ENCODE data around the gene KIR3DL3. TPM values are rescaled to one million over a fixed set of nuclear protein-coding genes. Genes with fewer than 3 reads are reported as not detected.
"Not testable (repeated sequence)": the region's sequence is repeated elsewhere in the genome, so short reads cannot be mapped to it uniquely, and the experiment has no call there.

The KIR3DL3 gene
- total and polyA plus RNA-seq, 9 donors: not detected

GRCh38 chr19:54739587-54740497 is 15.6 kb downstream of the KIR3DL3 start:
- no peak overlapping the region for H3K27ac ChIP-seq
- no peak overlapping the region for H3K4me3 ChIP-seq
- WGBS, 3 donors: 72 to 79% (median 74%) methylated on average over 13 of the region's 13 CpGs
- H3K4me1 ChIP-seq (ENCODE audit: insufficient read depth): no peaks in the 10 kb centered on the region
- no peak for DNase-seq
- H3K36me3 ChIP-seq: no peaks in the 10 kb centered on the region
- H3K27me3 ChIP-seq: no peaks in the 10 kb centered on the region
- H3K9me3 ChIP-seq: no peaks in the 10 kb centered on the region
- TF ChIP-seq CTCF (IDR thresholded peaks at IDR 0.05) (no peak), POLR2A (IDR thresholded peaks at IDR 0.05) (no peak), EP300 (IDR thresholded peaks at IDR 0.05) (no peak)
- intact Hi-C loops (cut with DNase I): loop anchor here in 1 of 4 donors (5.0 kb wide), 1 partner anchor 107 kb away; no protein-coding TSS in a partner anchor

DNA sequence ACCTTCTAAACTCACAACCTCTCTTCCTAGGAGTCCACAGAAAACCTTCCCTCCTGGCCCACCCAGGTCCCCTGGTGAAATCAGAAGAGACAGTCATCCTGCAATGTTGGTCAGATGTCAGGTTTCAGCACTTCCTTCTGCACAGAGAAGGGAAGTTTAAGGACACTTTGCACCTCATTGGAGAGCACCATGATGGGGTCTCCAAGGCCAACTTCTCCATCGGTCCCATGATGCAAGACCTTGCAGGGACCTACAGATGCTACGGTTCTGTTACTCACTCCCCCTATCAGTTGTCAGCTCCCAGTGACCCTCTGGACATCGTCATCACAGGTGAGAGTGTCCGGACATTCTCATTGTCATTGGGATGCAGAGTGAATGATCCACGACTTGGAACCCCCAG is 17.7 kb downstream of the KIR3DL3 start:
- H3K27me3 ChIP-seq; intact Hi-C loops (cut with DNase I); H3K27ac ChIP-seq; H3K4me3 ChIP-seq; DNase-seq; H3K9me3 ChIP-seq; H3K4me1 ChIP-seq (ENCODE audit: insufficient read depth); H3K36me3 ChIP-seq: not testable (repeated sequence)
- WGBS, 3 donors: 57 to 62% (median 57%) methylated on average over 5 of the region's 5 CpGs

DNA sequence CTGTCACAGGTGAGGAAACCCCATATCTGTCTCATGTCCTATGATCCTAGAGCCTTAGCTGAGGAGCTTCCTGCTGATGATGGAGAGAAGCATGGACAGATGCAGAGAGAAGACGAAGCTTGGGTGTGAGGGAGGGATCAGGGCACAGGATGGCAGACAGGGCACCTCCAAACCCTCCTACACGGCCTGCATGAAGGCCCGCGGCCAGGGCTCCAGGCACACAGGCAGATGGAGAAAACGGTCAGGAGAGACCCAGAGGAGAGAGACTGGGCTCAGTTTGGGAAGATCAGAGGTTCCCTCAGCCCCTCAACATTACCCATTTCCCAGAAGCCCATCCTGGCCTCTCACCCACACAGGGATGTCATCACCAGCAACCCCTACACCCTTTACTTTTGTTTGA is 19.8 kb downstream of the KIR3DL3 start:
- H3K9me3 ChIP-seq; intact Hi-C loops (cut with DNase I); H3K36me3 ChIP-seq; H3K27me3 ChIP-seq; H3K4me3 ChIP-seq; H3K27ac ChIP-seq; H3K4me1 ChIP-seq (ENCODE audit: insufficient read depth); DNase-seq: not testable (repeated sequence)
- WGBS, 3 donors: 66 to 69% (median 66%) methylated on average over 5 of the region's 5 CpGs

DNA sequence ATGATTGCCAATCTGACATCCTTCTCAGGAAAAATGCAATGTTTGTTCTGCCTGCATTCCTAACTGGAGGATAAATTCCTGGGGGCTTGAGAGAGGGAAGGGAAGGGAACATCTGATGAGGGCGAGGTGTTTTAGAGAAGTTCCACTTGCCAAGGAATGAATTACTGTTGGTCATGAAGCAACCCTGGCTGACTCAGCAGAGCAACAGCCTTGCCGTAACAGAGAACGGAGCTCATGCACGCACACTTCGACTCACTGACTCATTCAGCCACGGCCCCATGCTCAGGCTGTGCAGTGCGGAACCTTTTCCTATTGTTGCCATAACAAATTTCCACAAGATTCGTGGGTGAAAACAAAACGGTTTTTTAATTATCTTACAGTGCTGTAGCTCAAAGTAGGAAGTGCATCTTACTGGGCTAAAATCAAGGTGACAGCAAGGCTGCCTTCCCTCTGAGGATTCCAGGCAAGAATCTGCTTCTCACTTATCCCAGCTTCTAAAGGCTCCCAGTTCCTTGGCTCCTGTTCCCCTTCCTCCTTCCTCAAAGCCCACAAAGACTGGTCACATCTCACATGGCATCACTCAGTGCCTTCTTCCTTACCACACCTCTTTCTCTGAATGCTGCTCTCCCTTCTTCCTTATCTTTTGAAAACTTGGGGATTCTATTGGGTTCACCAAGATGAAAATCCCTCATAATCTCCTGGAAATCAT is 23.5 kb downstream of the KIR3DL3 start:
- H3K4me3 ChIP-seq; H3K4me1 ChIP-seq (ENCODE audit: insufficient read depth); intact Hi-C loops (cut with DNase I); DNase-seq; H3K27me3 ChIP-seq; H3K9me3 ChIP-seq; H3K36me3 ChIP-seq; H3K27ac ChIP-seq: not testable (repeated sequence)
- 70 to 85% (median 78%) methylated on average over 9 of the region's 9 CpGs for whole genome bisulfite sequencing, 3 donors

DNA sequence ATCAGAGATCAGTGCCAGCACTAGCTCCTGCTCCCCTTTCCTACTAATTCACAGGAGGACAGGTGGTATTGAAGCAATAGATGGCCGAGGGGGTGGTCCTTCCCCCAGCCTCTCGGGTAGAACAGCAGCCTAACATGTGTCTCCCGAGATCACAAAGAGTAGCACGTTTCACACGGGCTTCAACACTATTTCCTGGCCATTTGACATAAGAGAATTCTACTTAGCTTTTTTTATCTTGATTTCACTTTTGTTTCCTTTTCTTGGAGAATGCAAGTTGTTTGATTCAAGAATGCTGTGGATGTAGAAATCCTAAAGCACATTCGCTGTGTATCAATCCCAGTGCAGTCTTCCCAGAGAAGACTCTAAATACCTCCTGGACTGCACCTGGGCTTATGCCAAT is 26.0 kb downstream of the KIR3DL3 start:
- H3K27me3 ChIP-seq; intact Hi-C loops (cut with DNase I); DNase-seq; H3K4me3 ChIP-seq; H3K4me1 ChIP-seq (ENCODE audit: insufficient read depth); H3K27ac ChIP-seq; H3K36me3 ChIP-seq; H3K9me3 ChIP-seq: not testable (repeated sequence)
- WGBS, 3 donors: 55 to 66% (median 64%) methylated on average over 6 of the region's 6 CpGs

GRCh38 chr19:54756204-54757110 is 32.2 kb downstream of the KIR3DL3 start:
- H3K27me3 ChIP-seq; H3K27ac ChIP-seq; H3K36me3 ChIP-seq; intact Hi-C loops (cut with DNase I); DNase-seq; H3K9me3 ChIP-seq; H3K4me3 ChIP-seq; H3K4me1 ChIP-seq (ENCODE audit: insufficient read depth): not testable (repeated sequence)
- 71 to 83% (median 77%) methylated on average over 11 of the region's 12 CpGs for WGBS, 3 donors

DNA sequence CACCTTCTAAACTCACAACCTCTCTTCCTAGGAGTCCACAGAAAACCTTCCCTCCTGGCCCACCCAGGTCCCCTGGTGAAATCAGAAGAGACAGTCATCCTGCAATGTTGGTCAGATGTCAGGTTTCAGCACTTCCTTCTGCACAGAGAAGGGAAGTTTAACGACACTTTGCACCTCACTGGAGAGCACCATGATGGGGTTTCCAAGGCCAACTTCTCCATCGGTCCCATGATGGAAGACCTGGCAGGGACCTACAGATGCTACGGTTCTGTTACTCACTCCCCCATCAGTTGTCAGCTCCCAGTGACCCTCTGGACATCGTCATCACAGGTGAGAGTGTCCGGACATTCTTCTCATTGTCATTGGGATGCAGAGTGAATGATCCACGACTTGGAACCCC is 34.3 kb downstream of the KIR3DL3 start:
- H3K27ac ChIP-seq; intact Hi-C loops (cut with DNase I); H3K9me3 ChIP-seq; H3K4me3 ChIP-seq; H3K4me1 ChIP-seq (ENCODE audit: insufficient read depth); H3K36me3 ChIP-seq; H3K27me3 ChIP-seq; DNase-seq: not testable (repeated sequence)
- WGBS, 3 donors: 51 to 67% (median 52%) methylated on average over 6 of the region's 6 CpGs

GRCh38 chr19:54764219-54764618 is 40.0 kb downstream of the KIR3DL3 start:
- H3K9me3 ChIP-seq; H3K4me1 ChIP-seq (ENCODE audit: insufficient read depth); H3K27me3 ChIP-seq; intact Hi-C loops (cut with DNase I); H3K4me3 ChIP-seq; DNase-seq; H3K36me3 ChIP-seq; H3K27ac ChIP-seq: not testable (repeated sequence)
- WGBS, 3 donors: 65 to 78% (median 74%) methylated on average over 8 of the region's 8 CpGs

DNA sequence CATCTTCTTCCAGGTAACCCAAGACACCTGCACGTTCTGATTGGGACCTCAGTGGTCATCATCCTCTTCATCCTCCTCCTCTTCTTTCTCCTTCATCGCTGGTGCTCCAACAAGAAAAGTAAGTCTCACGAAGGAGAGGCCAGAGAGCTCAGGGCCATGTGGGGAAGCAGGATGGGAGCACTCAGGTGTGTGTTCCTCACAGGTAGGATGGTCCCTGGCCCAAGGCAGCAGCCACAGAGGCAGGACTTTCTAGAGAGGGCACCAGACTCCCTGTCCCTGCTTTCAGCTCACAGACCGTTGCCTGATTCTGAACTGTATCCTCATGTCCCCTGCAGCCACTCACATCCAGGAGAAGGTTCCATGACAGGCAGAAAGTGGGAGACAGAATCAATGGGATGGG is 42.2 kb downstream of the KIR3DL3 start:
- DNase-seq; H3K27ac ChIP-seq; H3K4me3 ChIP-seq; H3K4me1 ChIP-seq (ENCODE audit: insufficient read depth); intact Hi-C loops (cut with DNase I); H3K27me3 ChIP-seq; H3K36me3 ChIP-seq; H3K9me3 ChIP-seq: not testable (repeated sequence)
- 70 to 75% (median 73%) methylated on average over 4 of the region's 4 CpGs for WGBS, 3 donors

- H3K4me1 ChIP-seq (ENCODE audit: insufficient read depth); H3K27me3 ChIP-seq; DNase-seq; H3K36me3 ChIP-seq; H3K4me3 ChIP-seq; H3K27ac ChIP-seq; intact Hi-C loops (cut with DNase I); H3K9me3 ChIP-seq: not testable (repeated sequence)
- WGBS, 3 donors: 92 to 94% (median 94%) methylated on average over 15 of the region's 15 CpGs
Measured at GRCh38 chr19:54769646-54770045, 45.4 kb downstream of the KIR3DL3 start, which contains the start of gene KIR2DL1. Gene KIR2DL1 (plus strand): TSS chr19:54769793. CDS start chr19:54769851, 58 bp downstream.
